SK-N-SH treated with all-trans-retinoic acid at 6 μM for 48 hours (cell line): ENCODE data around the gene CDKN1B.

ENCODE experiments used
- BACH2 ChIP-seq: fragments of 250-450 bp; sonication (Bioruptor Pico); IDR thresholded peaks from 2 replicates; pipeline ENCODE4 v1.9.0; 2021; ENCODE audit warnings: mild to moderate bottlenecking, borderline replicate concordance
- CSDC2 ChIP-seq: fragments of 250-450 bp; sonication (Bioruptor Pico); IDR thresholded peaks from 2 replicates; pipeline ENCODE4 v1.5.0; 2020; ENCODE audit warnings: mild to moderate bottlenecking, moderate library complexity
- ISL1 ChIP-seq: fragments of 250-450 bp; sonication (Bioruptor Pico); IDR thresholded peaks from 2 replicates; pipeline ENCODE4 v2.1.2; 2022; ENCODE audit warnings: mild to moderate bottlenecking, moderate library complexity
- OSR1 ChIP-seq: fragments of 250-450 bp; sonication (Bioruptor Pico); IDR thresholded peaks from 2 replicates; pipeline ENCODE4 v1.8.0; 2022; ENCODE audit warnings: moderate library complexity, mild to moderate bottlenecking, inconsistent platforms
- PPARA ChIP-seq: fragments of 250-450 bp; sonication (Bioruptor Pico); IDR thresholded peaks from 2 replicates; pipeline ENCODE4 v1.5.0; 2020; ENCODE audit warnings: mild to moderate bottlenecking, borderline replicate concordance
- SNAI2 ChIP-seq: fragments of 250-450 bp; sonication (Bioruptor Pico); IDR thresholded peaks from 2 replicates; pipeline ENCODE4 v1.5.0; 2020; ENCODE audit warnings: mild to moderate bottlenecking, moderate library complexity
- TOX ChIP-seq: fragments of 250-450 bp; sonication (Bioruptor Pico); IDR thresholded peaks from 2 replicates; pipeline ENCODE4 v1.8.0; 2021; ENCODE audit warnings: mild to moderate bottlenecking, moderate library complexity, borderline replicate concordance
- ZFP30 ChIP-seq: fragments of 450-650 bp; formaldehyde crosslinking; IDR thresholded peaks from 2 replicates; pipeline ENCODE4 v1.5.0; 2022; ENCODE audit warnings: mild to moderate bottlenecking, moderate library complexity
- ZNF8 ChIP-seq: fragments of 450-650 bp; formaldehyde crosslinking; IDR thresholded peaks from 2 replicates; pipeline ENCODE4 v1.5.0; 2020; ENCODE audit warnings: mild to moderate bottlenecking, moderate library complexity
- TF ChIP-seq, protein P1 (sequence below): fragments of 250-450 bp; sonication (Bioruptor Pico); IDR thresholded peaks from 2 replicates; pipeline ENCODE4 v1.8.0; 2020; ENCODE audit warnings: mild to moderate bottlenecking, moderate library complexity, borderline replicate concordance
- TF ChIP-seq, protein P2 (sequence below): fragments of 250-450 bp; sonication (Bioruptor Pico); IDR thresholded peaks from 2 replicates; pipeline ENCODE4 v1.5.1; 2020; ENCODE audit warnings: low read depth, mild to moderate bottlenecking, moderate library complexity

DNA sequence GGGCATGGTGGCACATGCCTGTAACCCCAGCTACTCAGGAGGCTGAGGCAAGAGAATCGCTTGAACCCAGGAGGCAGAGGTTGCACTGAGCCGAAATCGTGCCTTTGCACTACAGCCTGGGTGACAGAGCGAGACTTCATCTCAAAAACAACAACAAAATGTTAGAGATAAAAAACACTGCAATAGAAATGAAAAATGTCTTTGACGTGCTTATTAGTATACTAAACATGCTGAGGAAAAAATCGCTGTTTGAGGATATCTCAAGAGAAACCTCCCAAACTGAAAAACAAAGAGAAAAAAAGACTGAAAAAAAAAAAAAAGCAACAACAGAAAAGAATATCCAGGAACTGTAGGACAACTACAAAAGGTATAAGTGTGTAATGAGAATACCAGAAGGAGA, 53.1 kb downstream of the CDKN1B start:
- no peak for TF ChIP-seq BACH2 (CRISPR knock-in tag)
- TF ChIP-seq TOX (CRISPR knock-in tag): no peak
- TF ChIP-seq, protein P1, sequence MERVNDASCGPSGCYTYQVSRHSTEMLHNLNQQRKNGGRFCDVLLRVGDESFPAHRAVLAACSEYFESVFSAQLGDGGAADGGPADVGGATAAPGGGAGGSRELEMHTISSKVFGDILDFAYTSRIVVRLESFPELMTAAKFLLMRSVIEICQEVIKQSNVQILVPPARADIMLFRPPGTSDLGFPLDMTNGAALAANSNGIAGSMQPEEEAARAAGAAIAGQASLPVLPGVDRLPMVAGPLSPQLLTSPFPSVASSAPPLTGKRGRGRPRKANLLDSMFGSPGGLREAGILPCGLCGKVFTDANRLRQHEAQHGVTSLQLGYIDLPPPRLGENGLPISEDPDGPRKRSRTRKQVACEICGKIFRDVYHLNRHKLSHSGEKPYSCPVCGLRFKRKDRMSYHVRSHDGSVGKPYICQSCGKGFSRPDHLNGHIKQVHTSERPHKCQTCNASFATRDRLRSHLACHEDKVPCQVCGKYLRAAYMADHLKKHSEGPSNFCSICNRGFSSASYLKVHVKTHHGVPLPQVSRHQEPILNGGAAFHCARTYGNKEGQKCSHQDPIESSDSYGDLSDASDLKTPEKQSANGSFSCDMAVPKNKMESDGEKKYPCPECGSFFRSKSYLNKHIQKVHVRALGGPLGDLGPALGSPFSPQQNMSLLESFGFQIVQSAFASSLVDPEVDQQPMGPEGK (CRISPR knock-in tag): no peak
- TF ChIP-seq, protein P2, sequence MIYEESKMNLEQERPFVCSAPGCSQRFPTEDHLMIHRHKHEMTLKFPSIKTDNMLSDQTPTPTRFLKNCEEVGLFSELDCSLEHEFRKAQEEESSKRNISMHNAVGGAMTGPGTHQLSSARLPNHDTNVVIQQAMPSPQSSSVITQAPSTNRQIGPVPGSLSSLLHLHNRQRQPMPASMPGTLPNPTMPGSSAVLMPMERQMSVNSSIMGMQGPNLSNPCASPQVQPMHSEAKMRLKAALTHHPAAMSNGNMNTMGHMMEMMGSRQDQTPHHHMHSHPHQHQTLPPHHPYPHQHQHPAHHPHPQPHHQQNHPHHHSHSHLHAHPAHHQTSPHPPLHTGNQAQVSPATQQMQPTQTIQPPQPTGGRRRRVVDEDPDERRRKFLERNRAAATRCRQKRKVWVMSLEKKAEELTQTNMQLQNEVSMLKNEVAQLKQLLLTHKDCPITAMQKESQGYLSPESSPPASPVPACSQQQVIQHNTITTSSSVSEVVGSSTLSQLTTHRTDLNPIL (CRISPR knock-in tag): no peak
- TF ChIP-seq SNAI2 (CRISPR knock-in tag): no peak
- TF ChIP-seq ZNF8 (CRISPR knock-in tag): no peak
- no peak for TF ChIP-seq OSR1 (CRISPR knock-in tag)
- TF ChIP-seq PPARA (CRISPR knock-in tag): no peak
- no peak for TF ChIP-seq ISL1
- TF ChIP-seq CSDC2 (CRISPR knock-in tag): no peak
- no peak for TF ChIP-seq ZFP30 (CRISPR knock-in tag)
